ENCODE results near the gene HSPA6.
"Not testable (repeated sequence)": the region's sequence is repeated elsewhere in the genome, so short reads cannot be mapped to it uniquely, and the experiment has no call there.

Gene HSPA6

DNA sequence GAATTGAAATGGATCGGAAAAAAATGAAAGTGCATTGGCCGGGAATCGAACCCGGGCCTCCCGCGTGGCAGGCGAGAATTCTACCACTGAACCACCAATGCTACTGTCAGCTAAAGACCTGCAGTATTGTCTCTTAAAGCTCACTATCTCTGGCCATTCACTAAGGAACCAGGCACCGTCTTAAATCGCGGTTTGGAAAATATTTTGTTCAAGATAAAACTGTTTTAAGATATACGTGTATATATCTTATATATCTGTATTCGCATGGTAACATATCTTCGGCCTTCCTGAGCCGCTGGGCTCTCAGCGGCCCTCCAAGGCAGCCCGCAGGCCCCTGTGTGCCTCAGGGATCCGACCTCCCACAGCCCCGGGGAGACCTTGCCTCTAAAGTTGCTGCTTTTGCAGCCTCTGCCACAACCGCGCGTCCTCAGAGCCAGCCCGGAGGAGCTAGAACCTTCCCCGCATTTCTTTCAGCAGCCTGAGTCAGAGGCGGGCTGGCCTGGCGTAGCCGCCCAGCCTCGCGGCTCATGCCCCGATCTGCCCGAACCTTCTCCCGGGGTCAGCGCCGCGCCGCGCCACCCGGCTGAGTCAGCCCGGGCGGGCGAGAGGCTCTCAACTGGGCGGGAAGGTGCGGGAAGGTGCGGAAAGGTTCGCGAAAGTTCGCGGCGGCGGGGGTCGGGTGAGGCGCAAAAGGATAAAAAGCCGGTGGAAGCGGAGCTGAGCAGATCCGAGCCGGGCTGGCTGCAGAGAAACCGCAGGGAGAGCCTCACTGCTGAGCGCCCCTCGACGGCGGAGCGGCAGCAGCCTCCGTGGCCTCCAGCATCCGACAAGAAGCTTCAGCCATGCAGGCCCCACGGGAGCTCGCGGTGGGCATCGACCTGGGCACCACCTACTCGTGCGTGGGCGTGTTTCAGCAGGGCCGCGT lies at the start of gene HSPA6:
Gene HSPA6, plus strand, starts transcription at position 724 of the 925 bp plus-strand sequence. Its CDS starts 119 bp downstream, at position 843.
- peak; percentile 82 for ATAC-seq

DNA sequence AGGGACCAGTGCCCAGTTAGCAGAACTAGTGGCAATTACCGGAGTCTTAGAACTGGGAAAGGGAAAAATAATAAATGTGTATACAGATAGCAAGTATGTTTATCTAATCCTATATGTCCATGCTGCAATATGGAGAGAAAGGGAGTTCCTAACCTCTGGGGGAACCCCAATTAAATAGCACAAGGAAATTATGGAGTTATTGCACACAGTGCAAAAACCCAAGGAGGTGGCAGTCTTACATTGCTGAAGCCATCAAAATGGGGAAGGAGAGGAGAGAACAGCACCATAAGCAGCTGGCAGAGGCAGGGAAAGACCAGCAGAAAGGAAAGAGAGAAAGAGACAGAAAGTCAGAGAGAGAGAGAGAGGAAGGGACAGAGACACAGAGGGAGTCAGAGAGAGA lies 46.6 kb upstream of the HSPA6 start:
- not testable (repeated sequence) for ATAC-seq

DNA sequence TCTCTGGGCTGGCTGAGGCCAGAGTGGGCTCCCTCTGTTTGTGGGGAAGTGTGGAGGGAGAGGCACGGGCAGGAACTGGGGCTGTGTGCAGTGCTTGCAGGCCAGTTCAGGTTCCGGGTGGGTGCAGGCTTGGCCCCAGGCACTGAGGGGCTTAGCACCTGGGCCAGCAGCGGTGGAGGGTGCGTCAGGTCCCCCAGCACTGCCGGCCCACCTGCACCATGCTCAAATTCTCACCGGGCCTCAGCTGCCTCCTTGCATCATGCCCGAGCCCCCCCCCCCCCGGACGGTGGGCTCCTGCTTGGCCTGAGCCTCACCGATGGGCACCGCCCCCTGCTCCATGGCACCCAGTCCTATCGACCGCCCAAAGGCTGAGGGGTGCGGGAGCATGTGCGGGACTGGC lies 45.4 kb upstream of the HSPA6 start:
- no peak for ATAC-seq
- TF ChIP-seq, protein P1, sequence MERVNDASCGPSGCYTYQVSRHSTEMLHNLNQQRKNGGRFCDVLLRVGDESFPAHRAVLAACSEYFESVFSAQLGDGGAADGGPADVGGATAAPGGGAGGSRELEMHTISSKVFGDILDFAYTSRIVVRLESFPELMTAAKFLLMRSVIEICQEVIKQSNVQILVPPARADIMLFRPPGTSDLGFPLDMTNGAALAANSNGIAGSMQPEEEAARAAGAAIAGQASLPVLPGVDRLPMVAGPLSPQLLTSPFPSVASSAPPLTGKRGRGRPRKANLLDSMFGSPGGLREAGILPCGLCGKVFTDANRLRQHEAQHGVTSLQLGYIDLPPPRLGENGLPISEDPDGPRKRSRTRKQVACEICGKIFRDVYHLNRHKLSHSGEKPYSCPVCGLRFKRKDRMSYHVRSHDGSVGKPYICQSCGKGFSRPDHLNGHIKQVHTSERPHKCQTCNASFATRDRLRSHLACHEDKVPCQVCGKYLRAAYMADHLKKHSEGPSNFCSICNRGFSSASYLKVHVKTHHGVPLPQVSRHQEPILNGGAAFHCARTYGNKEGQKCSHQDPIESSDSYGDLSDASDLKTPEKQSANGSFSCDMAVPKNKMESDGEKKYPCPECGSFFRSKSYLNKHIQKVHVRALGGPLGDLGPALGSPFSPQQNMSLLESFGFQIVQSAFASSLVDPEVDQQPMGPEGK (CRISPR knock-in tag; IDR thresholded peaks at IDR 0.05; ENCODE audit: borderline replicate concordance) = no peak
- TF ChIP-seq, protein P2, sequence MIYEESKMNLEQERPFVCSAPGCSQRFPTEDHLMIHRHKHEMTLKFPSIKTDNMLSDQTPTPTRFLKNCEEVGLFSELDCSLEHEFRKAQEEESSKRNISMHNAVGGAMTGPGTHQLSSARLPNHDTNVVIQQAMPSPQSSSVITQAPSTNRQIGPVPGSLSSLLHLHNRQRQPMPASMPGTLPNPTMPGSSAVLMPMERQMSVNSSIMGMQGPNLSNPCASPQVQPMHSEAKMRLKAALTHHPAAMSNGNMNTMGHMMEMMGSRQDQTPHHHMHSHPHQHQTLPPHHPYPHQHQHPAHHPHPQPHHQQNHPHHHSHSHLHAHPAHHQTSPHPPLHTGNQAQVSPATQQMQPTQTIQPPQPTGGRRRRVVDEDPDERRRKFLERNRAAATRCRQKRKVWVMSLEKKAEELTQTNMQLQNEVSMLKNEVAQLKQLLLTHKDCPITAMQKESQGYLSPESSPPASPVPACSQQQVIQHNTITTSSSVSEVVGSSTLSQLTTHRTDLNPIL (CRISPR knock-in tag; IDR thresholded peaks at IDR 0.05; ENCODE audit: low read depth) = no peak
- TF ChIP-seq ZNF565 (CRISPR knock-in tag; conservative IDR thresholded peaks at IDR 0.05; ENCODE audit: low read depth) (no peak), PPARA (CRISPR knock-in tag; IDR thresholded peaks at IDR 0.05; ENCODE audit: borderline replicate concordance) (no peak), ZNF8 (CRISPR knock-in tag; IDR thresholded peaks at IDR 0.05) (no peak), ESRRG (CRISPR knock-in tag; IDR thresholded peaks at IDR 0.05) (no peak), ISL1 (CRISPR knock-in tag; IDR thresholded peaks at IDR 0.05) (no peak), ZC3H10 (CRISPR knock-in tag; IDR thresholded peaks at IDR 0.05) (no peak), TOX (CRISPR knock-in tag; IDR thresholded peaks at IDR 0.05; ENCODE audit: borderline replicate concordance) (no peak), BACH2 (CRISPR knock-in tag; IDR thresholded peaks at IDR 0.05; ENCODE audit: borderline replicate concordance) (no peak)
- TF ChIP-seq, protein P3, sequence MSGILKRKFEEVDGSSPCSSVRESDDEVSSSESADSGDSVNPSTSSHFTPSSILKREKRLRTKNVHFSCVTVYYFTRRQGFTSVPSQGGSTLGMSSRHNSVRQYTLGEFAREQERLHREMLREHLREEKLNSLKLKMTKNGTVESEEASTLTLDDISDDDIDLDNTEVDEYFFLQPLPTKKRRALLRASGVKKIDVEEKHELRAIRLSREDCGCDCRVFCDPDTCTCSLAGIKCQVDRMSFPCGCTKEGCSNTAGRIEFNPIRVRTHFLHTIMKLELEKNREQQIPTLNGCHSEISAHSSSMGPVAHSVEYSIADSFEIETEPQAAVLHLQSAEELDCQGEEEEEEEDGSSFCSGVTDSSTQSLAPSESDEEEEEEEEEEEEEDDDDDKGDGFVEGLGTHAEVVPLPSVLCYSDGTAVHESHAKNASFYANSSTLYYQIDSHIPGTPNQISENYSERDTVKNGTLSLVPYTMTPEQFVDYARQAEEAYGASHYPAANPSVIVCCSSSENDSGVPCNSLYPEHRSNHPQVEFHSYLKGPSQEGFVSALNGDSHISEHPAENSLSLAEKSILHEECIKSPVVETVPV (CRISPR knock-in tag; IDR thresholded peaks at IDR 0.05) = no peak
- TF ChIP-seq, protein P4, sequence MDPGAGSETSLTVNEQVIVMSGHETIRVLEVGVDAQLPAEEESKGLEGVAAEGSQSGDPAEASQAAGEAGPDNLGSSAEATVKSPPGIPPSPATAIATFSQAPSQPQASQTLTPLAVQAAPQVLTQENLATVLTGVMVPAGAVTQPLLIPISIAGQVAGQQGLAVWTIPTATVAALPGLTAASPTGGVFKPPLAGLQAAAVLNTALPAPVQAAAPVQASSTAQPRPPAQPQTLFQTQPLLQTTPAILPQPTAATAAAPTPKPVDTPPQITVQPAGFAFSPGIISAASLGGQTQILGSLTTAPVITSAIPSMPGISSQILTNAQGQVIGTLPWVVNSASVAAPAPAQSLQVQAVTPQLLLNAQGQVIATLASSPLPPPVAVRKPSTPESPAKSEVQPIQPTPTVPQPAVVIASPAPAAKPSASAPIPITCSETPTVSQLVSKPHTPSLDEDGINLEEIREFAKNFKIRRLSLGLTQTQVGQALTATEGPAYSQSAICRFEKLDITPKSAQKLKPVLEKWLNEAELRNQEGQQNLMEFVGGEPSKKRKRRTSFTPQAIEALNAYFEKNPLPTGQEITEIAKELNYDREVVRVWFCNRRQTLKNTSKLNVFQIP (CRISPR knock-in tag; IDR thresholded peaks at IDR 0.05; ENCODE audit: borderline replicate concordance, low read depth) = no peak
- TF ChIP-seq, protein P5, sequence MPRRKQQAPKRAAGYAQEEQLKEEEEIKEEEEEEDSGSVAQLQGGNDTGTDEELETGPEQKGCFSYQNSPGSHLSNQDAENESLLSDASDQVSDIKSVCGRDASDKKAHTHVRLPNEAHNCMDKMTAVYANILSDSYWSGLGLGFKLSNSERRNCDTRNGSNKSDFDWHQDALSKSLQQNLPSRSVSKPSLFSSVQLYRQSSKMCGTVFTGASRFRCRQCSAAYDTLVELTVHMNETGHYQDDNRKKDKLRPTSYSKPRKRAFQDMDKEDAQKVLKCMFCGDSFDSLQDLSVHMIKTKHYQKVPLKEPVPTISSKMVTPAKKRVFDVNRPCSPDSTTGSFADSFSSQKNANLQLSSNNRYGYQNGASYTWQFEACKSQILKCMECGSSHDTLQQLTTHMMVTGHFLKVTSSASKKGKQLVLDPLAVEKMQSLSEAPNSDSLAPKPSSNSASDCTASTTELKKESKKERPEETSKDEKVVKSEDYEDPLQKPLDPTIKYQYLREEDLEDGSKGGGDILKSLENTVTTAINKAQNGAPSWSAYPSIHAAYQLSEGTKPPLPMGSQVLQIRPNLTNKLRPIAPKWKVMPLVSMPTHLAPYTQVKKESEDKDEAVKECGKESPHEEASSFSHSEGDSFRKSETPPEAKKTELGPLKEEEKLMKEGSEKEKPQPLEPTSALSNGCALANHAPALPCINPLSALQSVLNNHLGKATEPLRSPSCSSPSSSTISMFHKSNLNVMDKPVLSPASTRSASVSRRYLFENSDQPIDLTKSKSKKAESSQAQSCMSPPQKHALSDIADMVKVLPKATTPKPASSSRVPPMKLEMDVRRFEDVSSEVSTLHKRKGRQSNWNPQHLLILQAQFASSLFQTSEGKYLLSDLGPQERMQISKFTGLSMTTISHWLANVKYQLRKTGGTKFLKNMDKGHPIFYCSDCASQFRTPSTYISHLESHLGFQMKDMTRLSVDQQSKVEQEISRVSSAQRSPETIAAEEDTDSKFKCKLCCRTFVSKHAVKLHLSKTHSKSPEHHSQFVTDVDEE (CRISPR knock-in tag; IDR thresholded peaks at IDR 0.05) = no peak

DNA sequence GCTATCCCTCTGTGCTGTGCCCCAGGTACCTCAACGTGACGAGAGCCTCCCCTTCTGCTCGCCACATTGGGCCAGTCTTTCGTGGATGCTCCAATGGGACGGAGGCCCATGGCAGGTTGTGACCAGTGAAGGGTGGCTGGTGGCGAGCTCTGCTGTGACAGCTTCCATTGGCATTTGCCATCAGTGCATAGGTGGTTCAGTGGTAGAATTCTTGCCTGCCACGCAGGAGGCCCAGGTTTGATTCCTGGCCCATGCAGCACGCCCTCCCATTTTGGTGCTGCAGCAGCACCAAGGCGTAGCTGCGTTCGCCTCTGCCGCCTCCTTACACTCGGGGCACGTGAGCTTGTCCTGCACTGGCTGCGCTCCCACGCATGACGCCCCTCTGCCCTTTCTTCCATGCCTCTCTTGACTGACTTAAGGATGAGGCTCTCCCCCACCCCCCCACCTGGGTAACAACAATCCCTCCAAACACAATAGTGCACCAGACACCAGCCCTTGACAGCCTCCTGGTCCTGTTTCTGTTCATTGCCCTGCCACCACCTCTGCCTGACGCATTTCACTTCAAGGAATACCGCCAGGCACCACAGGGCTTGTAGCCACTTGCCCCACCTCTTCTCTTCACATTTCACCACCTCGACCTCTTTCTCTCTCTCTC lies 43.8 kb upstream of the HSPA6 start:
- no peak; the same call in 1 of the 3 replicates for ATAC-seq
- TF ChIP-seq, protein P5 (CRISPR knock-in tag; IDR thresholded peaks at IDR 0.05) = no peak
- TF ChIP-seq PPARA (CRISPR knock-in tag; IDR thresholded peaks at IDR 0.05; ENCODE audit: borderline replicate concordance) (no peak), BACH2 (CRISPR knock-in tag; IDR thresholded peaks at IDR 0.05; ENCODE audit: borderline replicate concordance) (no peak), CSDC2 (CRISPR knock-in tag; IDR thresholded peaks at IDR 0.05) (no peak), ZNF70 (CRISPR knock-in tag; IDR thresholded peaks at IDR 0.05) (no peak)
- TF ChIP-seq, protein P2 (CRISPR knock-in tag; IDR thresholded peaks at IDR 0.05; ENCODE audit: low read depth) = no peak
- TF ChIP-seq, protein P4 (CRISPR knock-in tag; IDR thresholded peaks at IDR 0.05; ENCODE audit: borderline replicate concordance, low read depth) = no peak

All from SK-N-SH treated with all-trans-retinoic acid at 6 μM for 48 hours (cell line).